Colonic mucosa (tissue), 4 donors: ENCODE data around the gene COA8. TPM values are rescaled to one million over a fixed set of nuclear protein-coding genes. Genes with fewer than 3 reads are reported as not detected.

Experiments used
- DNase-seq: peaks from one replicate; pipeline ENCODE4 v3.0.0-alpha.2; 2020
- H3K27ac ChIP-seq: fragments of 200-600 bp; one replicate; pipeline ENCODE4 v1.8.0; 2021
- H3K27me3 ChIP-seq: fragments of 200-600 bp; one replicate; pipeline ENCODE4 v1.8.0; 2021
- H3K36me3 ChIP-seq: fragments of 200-600 bp; one replicate; pipeline ENCODE4 v1.8.0; 2021
- H3K4me1 ChIP-seq: fragments of 200-600 bp; one replicate; pipeline ENCODE4 v1.8.0; 2021; ENCODE audit warnings: mild to moderate bottlenecking
- H3K4me3 ChIP-seq: fragments of 200-600 bp; one replicate; pipeline ENCODE4 v1.8.0; 2021
- H3K9ac ChIP-seq, 2 donors: one replicate each; pipeline ENCODE4 v1.7.0; 2013; ENCODE audit warnings: control low read depth in 2 of 2, low read depth in 2 of 2, low read length in 2 of 2
- H3K9me3 ChIP-seq: fragments of 200-600 bp; one replicate; pipeline ENCODE4 v1.8.0; 2021
- CTCF ChIP-seq: fragments of 200-600 bp; IDR thresholded peaks from one replicate; pipeline ENCODE4 v1.8.0; 2022; ENCODE audit warnings: antibody characterized with exemption, mild to moderate bottlenecking
- intact Hi-C: fragments of 100-400 bp; cut with DNase I; formaldehyde crosslinking; loops from one replicate; pipeline ENCODE4 v1.14.1; 2022
- total RNA-seq, 2 donors: library from RNA; stranded (reverse); fragmentation: NEBNext Ultra II Directional in 1 of 2; extraction: Animal tissue kit (Norgen Biotek cat#: 25700) in 1 of 2; gene quantifications; one replicate each; pipeline ENCODE4 v1.2.1, GENCODE V29; 2021
- donor health status: healthy.
- donor health status: DM: no; HTN: no; CAD: no.
- donor health status: DM: no; HTN: no; CAD: no.

Gene COA8
- total RNA-seq, result 10 to 100 TPM; 37.1 to 41.5 TPM

DNA sequence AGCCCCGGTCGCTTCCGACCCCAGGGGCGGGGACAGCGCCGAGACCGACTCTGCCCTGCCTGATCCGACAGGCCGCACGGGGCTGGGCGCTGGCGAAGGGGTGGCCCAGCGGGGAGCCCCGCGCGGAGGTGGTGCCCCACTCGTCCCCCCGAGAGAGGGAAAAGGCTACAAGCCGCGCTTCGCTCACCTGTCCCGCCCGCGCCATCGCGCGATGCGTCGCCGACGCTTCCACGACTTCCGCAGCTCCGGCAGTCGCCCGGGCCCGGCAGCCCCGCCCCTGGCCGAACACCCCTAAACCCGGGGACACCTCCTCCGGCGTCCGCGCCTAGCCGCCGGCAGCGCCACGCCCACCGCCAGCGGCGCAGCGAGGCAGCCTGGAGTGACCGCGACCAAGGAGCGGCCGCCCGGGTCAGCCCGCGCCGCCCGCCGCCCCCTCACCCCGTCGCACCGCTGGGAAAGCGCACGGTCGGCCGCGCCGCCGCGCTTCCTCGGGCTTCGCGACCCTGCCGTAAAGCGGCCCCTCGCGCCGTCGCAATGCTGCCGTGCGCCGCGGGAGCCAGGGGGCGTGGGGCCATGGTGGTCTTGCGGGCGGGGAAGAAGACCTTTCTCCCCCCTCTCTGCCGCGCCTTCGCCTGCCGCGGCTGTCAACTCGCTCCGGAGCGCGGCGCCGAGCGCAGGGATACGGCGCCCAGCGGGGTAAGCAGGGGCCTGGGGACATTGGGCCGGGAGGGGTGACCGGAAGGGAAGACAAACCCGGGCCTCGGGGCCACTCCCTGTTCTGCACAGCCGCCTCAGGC lies at the start of gene COA8, which contains the start of gene BAG5:
Gene COA8 (plus strand): TSS at position 532 of the 797 bp plus-strand sequence. CDS start 42 bp downstream, at position 574.
Gene BAG5 (minus strand): TSS at position 229 of the 797 bp plus-strand sequence. CDS start 1,493 bp downstream, outside the sequence.
- Histone ChIP-seq H3K36me3 (no peaks in the 10 kb centered on the region), H3K27me3 (no peaks in the 10 kb centered on the region), H3K9ac (peak within 1 kb of the TSS; percentile 90 to 97), H3K27ac (peak within 1 kb of the TSS; percentile 93), H3K9me3 (no peaks in the 10 kb centered on the region), H3K4me1 (peaks cover 9% of the 10 kb centered on the region), H3K4me3 (peak within 1 kb of the TSS; percentile 99)
- TF ChIP-seq CTCF, result no peak
- DNase-seq, result peak; percentile 89
- intact Hi-C loops, result no loop called here

DNA sequence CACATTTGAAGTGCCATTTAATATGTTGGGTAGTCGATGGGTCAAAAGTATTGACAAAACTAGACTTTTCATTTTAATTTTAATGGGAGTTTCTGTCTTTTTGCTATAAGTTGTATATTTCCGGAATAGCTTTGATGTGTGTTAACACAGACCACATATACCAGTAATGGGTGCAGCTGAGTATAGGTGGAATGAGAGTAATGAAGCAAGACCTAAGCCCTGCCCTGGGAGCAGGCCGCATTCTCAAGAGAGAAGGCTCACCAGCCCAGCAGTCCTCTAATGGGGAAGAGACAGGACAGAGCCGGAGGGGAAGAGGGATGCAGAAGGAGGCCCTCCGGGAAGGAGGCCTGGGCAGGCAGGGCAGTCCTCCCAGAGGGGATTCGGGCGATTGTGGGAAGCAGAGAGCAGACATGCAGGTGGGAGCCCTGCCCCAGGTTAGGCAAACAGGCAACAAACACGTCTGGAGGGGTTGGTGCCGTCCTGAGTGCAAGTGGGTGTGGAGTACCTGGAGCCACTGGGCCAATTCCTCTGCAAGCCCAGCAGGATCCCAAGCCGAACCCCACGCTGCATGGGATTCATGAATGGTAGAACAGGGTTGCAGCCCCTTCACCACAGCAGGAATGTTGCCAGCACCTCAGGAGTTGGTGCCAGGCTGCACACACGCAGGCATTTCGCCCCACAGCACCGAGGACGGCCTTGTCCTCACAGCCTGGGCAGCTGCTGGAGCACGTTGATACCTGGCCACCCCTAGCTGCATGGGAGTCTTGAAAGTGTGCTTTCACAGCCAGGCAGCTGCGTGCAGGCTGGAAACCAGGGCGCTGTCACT lies 48.0 kb upstream of the COA8 start:
- TF ChIP-seq CTCF, result no peak
- Histone ChIP-seq H3K9me3 (no peaks in the 10 kb centered on the region), H3K9ac (no peak overlapping the region), H3K36me3 (no peaks in the 10 kb centered on the region), H3K27me3 (no peaks in the 10 kb centered on the region), H3K4me1 (peaks cover 15% of the 10 kb centered on the region), H3K4me3 (no peak overlapping the region), H3K27ac (no peak overlapping the region)
- no peak for DNase-seq
- intact Hi-C loops, result no loop called here

DNA sequence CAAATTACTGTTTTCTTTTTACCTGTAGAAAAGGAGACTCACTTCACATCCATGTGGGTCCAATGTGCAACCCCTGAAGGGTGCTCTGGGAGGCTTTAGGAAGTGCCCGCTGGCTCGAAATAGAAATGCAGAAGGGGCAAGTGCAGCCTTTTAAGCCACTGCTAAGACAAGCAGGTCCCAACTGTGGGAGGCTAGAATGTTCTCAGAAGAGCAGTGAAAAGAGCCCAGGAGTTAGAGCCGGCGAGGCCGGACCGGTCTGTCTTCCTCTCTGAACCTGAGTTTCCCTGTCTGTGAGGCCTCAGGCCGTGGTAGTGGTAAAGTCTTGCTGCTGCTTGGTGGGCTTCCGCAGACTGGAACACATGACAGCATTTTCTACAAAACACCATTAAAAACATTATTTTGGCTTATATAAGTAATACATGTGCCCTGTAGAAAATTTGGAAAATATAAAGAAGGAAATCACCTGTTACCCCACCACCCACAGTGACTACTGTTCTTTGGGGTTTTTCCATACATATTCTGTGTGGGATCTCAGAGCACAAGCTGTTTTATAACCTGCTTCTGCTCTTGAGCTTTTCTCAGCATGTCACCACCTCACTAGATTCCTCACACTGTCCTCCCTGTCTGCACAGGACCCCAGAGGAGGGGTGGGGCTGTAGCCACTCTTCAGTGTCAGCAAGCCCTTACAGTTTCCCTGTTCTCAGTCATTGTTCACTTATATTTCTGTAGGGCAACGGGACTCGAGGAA lies 46.2 kb upstream of the COA8 start:
- H3K4me3 ChIP-seq, result no peak overlapping the region
- H3K27me3 ChIP-seq, result no peaks in the 10 kb centered on the region
- intact Hi-C loops, result loop anchor here (2.0 kb wide), 1 partner anchor 30 kb away; no protein-coding TSS in a partner anchor
- H3K9me3 ChIP-seq, result no peaks in the 10 kb centered on the region
- no peak overlapping the region for H3K27ac ChIP-seq
- no peak for DNase-seq
- H3K36me3 ChIP-seq, result no peaks in the 10 kb centered on the region
- H3K9ac ChIP-seq, result no peak overlapping the region
- TF ChIP-seq CTCF, result no peak
- H3K4me1 ChIP-seq, result peaks cover 15% of the 10 kb centered on the region

DNA sequence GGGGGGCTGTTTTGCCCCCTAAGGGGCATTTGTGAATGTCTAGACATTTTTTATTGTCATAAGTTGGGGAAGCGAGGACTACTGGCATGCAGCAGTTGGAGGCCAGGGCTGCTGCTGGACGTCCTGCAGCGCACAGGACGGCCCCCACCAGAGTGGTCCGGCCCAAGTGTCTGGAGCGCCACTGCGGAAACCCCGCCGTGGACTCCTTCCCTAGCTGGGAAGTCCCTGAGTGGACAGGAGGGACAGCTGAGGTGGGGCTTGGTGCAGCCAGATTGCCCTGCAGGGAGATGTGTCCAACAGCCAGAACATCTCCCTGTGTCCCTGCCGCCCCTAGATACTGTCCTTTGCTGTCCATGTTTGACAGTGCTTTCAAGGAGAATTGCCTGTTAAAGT lies 45.6 kb upstream of the COA8 start:
- no peak for TF ChIP-seq CTCF
- no peaks in the 10 kb centered on the region for H3K9me3 ChIP-seq
- intact Hi-C loops, result loop anchor here (2.0 kb wide), 1 partner anchor 30 kb away; no protein-coding TSS in a partner anchor
- no peak overlapping the region for H3K9ac ChIP-seq
- H3K36me3 ChIP-seq, result no peaks in the 10 kb centered on the region
- H3K4me1 ChIP-seq, result peaks cover 15% of the 10 kb centered on the region
- no peak for DNase-seq
- no peaks in the 10 kb centered on the region for H3K27me3 ChIP-seq
- H3K4me3 ChIP-seq, result no peak overlapping the region
- H3K27ac ChIP-seq, result no peak overlapping the region
